Measurements from ENCODE around the gene CHST15. TPM values are rescaled to one million over a fixed set of nuclear protein-coding genes. Genes with fewer than 3 reads are reported as not detected.

CHST15 gene, protein sequence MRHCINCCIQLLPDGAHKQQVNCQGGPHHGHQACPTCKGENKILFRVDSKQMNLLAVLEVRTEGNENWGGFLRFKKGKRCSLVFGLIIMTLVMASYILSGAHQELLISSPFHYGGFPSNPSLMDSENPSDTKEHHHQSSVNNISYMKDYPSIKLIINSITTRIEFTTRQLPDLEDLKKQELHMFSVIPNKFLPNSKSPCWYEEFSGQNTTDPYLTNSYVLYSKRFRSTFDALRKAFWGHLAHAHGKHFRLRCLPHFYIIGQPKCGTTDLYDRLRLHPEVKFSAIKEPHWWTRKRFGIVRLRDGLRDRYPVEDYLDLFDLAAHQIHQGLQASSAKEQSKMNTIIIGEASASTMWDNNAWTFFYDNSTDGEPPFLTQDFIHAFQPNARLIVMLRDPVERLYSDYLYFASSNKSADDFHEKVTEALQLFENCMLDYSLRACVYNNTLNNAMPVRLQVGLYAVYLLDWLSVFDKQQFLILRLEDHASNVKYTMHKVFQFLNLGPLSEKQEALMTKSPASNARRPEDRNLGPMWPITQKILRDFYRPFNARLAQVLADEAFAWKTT
- total RNA-seq = 43.9 and 73.6 TPM in 2 replicates

DNA sequence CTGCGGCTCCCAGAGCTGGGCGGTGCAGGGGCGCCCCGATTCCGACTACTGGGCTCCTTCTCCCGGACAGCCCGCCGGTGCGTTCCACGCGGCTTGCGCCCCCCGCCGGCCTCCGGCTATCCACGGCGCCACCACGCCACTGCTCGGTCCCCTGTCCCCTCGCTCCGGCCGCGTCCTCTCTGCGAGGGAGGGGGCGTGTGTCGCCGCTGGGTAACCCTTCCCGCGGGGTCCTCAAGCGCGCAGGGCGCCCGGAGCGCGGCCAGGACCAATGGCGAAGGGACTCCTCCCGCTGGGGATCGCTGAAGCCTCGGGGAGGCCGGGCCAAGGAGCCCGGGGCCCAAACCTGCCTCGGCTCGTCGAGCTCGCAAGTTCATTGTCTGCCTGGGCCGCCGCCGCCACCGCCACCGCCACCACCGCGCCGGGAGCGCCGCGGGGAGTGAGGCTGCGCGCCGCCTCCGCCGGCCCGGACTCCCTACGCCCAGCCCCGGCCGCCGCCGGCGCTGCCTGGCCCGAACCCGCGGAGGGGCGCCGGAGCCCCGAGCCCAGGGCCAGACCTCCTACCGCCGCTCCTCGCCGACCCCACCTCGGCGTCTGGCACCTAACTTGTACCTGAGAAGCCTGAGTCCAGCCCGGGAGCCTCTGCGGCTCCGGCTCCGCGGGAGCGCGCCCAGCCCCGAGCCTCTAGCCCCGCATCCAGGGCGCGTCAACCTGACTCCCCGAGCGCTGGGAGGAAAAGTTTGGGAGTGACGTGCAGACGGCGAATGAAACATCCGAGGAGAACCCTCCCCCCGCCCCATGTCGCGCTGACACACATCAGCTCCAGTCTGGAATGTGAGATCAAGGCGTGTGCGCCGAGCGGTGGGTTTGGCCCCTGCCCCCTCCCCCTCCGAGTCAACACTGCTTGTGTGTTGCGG, at the start of gene CHST15:
Gene CHST15 (minus strand): TSS at position 739 of the 914 bp plus-strand sequence. CDS start 47,386 bp downstream, outside the sequence.

Other genes starting within 250 kb of the CHST15 start
- gene CPXM2, start 201.8 kb downstream of the CHST15 start, total RNA-seq = 52.1 and 71.0 TPM in 2 replicates